Spinal cord (tissue), 10 donors: Measurements from ENCODE around the gene MPC1. TPM values are rescaled to one million over a fixed set of nuclear protein-coding genes. Genes with fewer than 3 reads are reported as not detected.
A peak's percentile ranks its signal among the peaks of the same experiment; 100 is the strongest.

Experiments
- DNase-seq, 6 donors: peaks; one replicate each; pipeline versions ENCODE4 v3.0.0 to v3.0.0-alpha.2; 2013 to 2015; ENCODE audit warnings: low spot score in 6 of 6, low read depth in 4 of 6
- H3K27ac ChIP-seq: one replicate; pipeline ENCODE4 v1.5.1; 2013; ENCODE audit warnings: low read depth, low read length, control low read depth
- H3K27me3 ChIP-seq: one replicate; pipeline ENCODE4 v1.6.1; 2013; ENCODE audit warnings: low read length; ENCODE audit not compliant: control insufficient read depth, insufficient read depth
- H3K36me3 ChIP-seq: one replicate; pipeline ENCODE4 v1.6.1; 2013; ENCODE audit warnings: low read length; ENCODE audit not compliant: control insufficient read depth, insufficient read depth
- H3K4me1 ChIP-seq: one replicate; pipeline ENCODE4 v1.6.1; 2013; ENCODE audit warnings: low read length; ENCODE audit not compliant: control insufficient read depth, insufficient read depth
- H3K4me3 ChIP-seq: one replicate; pipeline ENCODE4 v1.5.1; 2013; ENCODE audit warnings: low read depth, low read length, control low read depth
- H3K9me3 ChIP-seq: one replicate; pipeline ENCODE4 v1.6.1; 2013; ENCODE audit warnings: low read length; ENCODE audit not compliant: control insufficient read depth, insufficient read depth
- WGBS: methylation state at CpG from one replicate; pipeline ENCODE4 v1.1.5; 2013; ENCODE audit warnings: missing lambda C conversion rate; ENCODE audit not compliant: insufficient coverage; 5-methylcytosine and 5-hydroxymethylcytosine counted together
- polyA plus RNA-seq, 2 donors: library from polyadenylated mRNA; unstranded; fragments of 120-200 nt; gene quantifications; one replicate each; pipeline ENCODE4 v1.2.1, GENCODE V29; 2013; ENCODE audit not compliant: insufficient read length in 2 of 2
- total RNA-seq, 2 donors: library from RNA; depleted of rRNA in 1 of 2; stranded (reverse); fragments of 120-200 nt in 1 of 2; fragments of >200 nt in 1 of 2; gene quantifications; one replicate each; pipeline versions ENCODE4 v1.2.3 to v1.2.4, GENCODE V29; 2013 to 2014
- donor health status: healthy.

The MPC1 gene
- total and polyA plus RNA-seq, 4 donors = 74.8 to 150 (median 114) TPM

DNA sequence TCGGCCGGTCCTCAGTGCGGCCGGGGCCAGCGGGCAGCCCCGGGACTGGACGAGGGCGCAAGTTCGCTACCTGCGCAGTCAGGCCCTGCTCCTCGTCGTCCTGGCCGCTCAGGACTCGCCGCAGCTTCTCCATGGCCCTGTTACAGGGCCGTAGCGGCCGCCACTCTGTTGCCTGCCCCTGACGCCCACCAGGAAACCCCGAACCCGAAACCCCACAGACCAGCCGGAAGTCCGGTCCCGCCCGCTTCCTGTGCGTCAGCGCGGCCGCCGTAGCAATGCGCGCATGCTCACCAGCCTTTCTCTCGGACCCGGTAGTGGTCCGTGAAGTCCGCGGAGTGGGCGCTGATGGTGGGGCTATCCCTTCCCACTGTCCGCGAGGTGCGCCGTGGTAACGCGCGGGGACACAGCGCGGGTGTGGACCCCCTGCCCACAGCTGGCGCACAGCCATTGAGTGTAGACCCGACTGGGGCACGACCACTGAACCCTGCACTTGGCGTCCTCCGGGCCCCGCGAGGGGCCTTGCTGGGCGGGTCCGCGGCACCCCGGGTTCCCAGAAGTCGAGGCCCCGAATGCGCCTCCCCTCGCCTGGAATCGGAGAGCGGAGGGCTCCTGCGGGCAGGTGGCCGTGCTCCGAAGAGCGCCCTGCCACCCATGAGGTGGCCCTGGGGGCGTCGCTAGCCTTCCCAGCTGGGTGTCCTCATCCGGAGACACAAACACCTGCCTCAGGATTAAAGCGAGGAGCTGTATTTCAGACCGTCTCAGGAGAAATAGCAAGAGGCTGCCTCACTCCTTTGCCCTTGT, 40.2 kb downstream of the MPC1 start, which contains the start of gene SFT2D1:
SFT2D1 (minus strand) TSS at position 197 of the 801 bp plus-strand sequence; CDS start at position 133, 64 bp downstream.
- H3K27me3 ChIP-seq = no peaks in the 10 kb centered on the region
- H3K9me3 ChIP-seq = no peaks in the 10 kb centered on the region
- peaks cover 5% of the 10 kb centered on the region for H3K36me3 ChIP-seq
- DNase-seq = peak; percentile 70 to 94 (median 80)
- under 1% methylated on average over 73 of the region's 73 CpGs for WGBS
- H3K4me1 ChIP-seq = peaks cover 11% of the 10 kb centered on the region
- peak within 1 kb of the TSS; percentile 90 for H3K27ac ChIP-seq
- peak within 1 kb of the TSS; percentile 98 for H3K4me3 ChIP-seq

DNA sequence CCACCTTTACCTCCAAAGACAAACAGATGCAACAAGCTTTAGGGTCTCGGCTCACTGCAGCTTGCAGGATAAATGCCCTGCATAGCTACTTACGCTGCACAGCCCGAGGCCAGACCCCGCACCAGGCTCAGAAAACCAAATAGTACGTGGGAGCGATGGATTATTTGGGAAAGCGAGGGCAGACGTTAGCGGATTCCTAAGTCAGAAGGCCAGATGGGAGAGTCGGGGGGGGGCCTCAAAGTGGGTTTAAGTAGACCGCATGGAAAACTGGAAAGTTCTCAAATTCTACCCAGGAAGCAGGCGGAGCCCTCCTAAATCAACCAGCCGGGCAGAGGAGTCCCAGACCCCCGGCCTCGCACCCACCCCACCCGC, 40.8 kb downstream of the MPC1 start:
- 0% methylated on average over 14 of the region's 16 CpGs for WGBS
- peak overlapping the region; percentile 98 for H3K4me3 ChIP-seq
- H3K27ac ChIP-seq = peak overlapping the region; percentile 90
- H3K27me3 ChIP-seq = no peaks in the 10 kb centered on the region
- DNase-seq = peak in 1 of 6 donors; percentile 44
- H3K9me3 ChIP-seq = no peaks in the 10 kb centered on the region
- H3K4me1 ChIP-seq = peaks cover 11% of the 10 kb centered on the region
- peaks cover 10% of the 10 kb centered on the region for H3K36me3 ChIP-seq

DNA sequence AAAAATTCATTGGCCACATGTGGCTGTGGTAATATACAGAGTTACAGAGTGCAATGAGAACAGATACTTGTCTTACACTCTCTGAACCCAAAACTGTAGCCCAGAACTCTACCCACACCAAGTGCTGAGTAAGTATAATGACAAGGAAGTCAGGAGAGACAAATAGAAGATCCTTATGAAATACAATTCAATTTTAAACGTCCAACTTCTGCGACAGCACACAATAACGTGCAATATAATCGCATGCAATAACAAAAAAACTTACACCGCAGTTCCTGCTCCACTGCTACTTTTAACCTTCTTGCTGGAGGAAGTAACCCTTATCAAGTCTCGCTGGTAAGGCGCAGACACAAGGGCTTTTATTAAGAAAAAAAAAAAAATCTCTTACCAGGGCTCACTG, 41.3 kb downstream of the MPC1 start:
- peak overlapping the region; percentile 98 for H3K4me3 ChIP-seq
- no peaks in the 10 kb centered on the region for H3K27me3 ChIP-seq
- peaks cover 15% of the 10 kb centered on the region for H3K36me3 ChIP-seq
- peaks cover 11% of the 10 kb centered on the region for H3K4me1 ChIP-seq
- no peaks in the 10 kb centered on the region for H3K9me3 ChIP-seq
- 59% methylated on average over 5 of the region's 7 CpGs for WGBS
- H3K27ac ChIP-seq = no peak overlapping the region
- no peak for DNase-seq

DNA sequence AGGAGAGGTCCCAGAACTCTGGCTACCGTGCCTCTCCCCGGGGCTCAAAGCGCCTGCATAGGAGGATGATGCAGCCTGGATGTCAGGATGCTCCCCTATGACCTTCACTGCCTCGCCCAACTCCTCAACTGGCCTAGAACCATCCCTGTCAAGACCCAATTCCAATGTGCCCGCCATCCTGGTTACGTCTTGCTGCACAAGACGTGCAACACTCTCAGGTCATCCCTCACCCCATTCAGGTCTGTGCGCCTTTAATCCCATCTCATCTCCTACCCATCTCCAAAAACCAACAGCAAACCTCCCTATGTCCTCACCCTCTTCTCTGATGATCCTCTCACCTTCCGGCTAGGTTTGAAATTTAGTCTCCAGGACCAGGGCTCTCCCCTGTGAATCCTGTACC, 43.9 kb downstream of the MPC1 start:
- Histone ChIP-seq H3K4me1 (peaks cover 11% of the 10 kb centered on the region), H3K27me3 (no peaks in the 10 kb centered on the region), H3K27ac (no peak overlapping the region), H3K9me3 (no peaks in the 10 kb centered on the region), H3K4me3 (no peak overlapping the region), H3K36me3 (peaks cover 25% of the 10 kb centered on the region)
- 97% methylated on average over 9 of the region's 9 CpGs for WGBS
- no peak for DNase-seq

DNA sequence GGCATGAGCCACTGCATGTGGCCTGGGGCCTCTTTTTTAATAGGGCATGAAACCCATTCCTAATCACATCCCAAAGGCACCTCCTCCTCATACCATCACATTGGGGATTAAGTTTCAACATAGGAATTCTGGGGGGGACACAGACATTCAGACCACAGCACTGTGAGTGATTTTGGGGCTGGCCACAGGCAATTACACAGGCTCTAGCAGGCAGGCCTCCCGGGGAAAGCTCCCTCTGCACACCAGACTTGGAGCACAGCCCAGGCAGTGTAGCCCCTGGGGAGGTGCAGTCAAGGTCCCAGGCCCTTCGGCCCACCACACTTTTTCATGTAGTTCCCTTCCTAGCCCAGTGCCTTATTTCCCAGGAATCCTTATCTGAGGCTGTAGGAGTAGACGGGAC, 45.9 kb downstream of the MPC1 start:
- Histone ChIP-seq H3K4me1 (peaks cover 13% of the 10 kb centered on the region), H3K27ac (no peak overlapping the region), H3K9me3 (no peaks in the 10 kb centered on the region), H3K27me3 (no peaks in the 10 kb centered on the region), H3K4me3 (no peak overlapping the region), H3K36me3 (peaks cover 32% of the 10 kb centered on the region)
- 94% methylated on average over 2 of the region's 3 CpGs for WGBS
- no peak for DNase-seq

DNA sequence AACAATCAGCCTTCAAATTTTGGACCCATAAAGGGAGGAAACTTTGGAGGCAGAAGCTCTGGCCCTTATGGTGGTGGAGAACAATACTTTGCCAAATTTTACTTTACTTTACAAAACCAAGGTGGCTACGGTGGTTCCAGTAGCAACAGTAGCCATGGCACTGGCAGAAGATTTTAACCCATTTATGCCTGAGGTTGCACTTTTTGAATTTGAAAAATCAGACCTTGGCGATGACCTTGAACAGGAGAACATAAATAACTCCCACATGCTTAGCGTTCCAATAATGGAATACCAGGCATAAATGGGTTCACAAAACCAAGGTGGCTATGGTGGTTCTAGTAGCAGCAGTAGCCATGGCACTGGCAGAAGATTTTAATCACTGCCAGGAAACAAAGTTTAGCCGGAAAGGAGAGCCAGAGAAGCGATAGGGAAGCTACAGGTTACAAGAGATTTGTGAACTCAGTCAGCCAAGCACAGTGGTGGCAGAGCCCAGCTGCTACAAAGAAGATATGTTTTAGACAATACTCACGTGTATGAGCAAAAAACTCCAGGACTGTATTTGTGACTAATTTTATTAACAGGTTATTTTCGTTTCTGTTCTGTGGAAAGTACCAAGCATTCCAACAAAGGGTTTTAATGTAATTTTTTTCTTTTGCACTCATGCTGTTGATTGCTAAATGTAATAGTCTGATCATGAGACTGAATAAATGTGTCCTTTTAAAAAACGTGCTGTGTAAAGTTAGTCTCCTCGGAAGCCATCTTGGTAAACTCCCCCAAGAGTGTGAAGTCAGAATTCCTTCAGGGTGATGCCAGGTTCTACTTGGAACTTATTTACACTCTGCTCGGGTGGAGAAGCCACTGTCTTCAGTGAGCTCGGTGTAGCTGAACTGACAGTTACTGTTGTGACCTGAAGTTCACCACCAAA, 47.1 kb downstream of the MPC1 start:
- Histone ChIP-seq H3K4me3 (no peak overlapping the region), H3K4me1 (peaks cover 8% of the 10 kb centered on the region), H3K9me3 (no peaks in the 10 kb centered on the region), H3K27me3 (no peaks in the 10 kb centered on the region), H3K27ac (no peak overlapping the region), H3K36me3 (peaks cover 32% of the 10 kb centered on the region)
- WGBS = 86% methylated on average over 10 of the region's 11 CpGs
- DNase-seq = no peak

DNA sequence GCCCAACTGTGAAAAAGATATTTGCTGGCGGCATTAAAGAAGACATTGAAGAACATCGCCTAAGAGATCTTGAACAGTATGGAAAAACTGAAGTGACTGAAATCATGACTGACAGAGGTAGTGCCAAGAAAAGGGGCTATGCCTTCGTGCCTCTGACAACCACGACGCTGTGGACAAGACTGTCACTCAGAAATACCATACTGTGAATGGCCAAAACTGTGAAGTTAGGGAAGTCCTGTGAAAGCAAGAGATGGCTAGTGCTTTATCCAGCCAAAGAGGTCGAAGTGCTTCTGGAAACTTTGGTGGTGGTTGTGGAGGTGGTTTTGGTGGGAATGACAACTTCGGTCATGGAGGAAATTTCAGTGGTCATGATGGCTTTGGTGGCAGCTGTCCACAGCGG, 47.9 kb downstream of the MPC1 start:
- DNase-seq = no peak
- Histone ChIP-seq H3K27me3 (no peaks in the 10 kb centered on the region), H3K4me1 (peaks cover 11% of the 10 kb centered on the region), H3K9me3 (no peaks in the 10 kb centered on the region), H3K4me3 (no peak overlapping the region), H3K27ac (no peak overlapping the region), H3K36me3 (peaks cover 32% of the 10 kb centered on the region)
- 94% methylated on average over 7 of the region's 8 CpGs for WGBS

DNA sequence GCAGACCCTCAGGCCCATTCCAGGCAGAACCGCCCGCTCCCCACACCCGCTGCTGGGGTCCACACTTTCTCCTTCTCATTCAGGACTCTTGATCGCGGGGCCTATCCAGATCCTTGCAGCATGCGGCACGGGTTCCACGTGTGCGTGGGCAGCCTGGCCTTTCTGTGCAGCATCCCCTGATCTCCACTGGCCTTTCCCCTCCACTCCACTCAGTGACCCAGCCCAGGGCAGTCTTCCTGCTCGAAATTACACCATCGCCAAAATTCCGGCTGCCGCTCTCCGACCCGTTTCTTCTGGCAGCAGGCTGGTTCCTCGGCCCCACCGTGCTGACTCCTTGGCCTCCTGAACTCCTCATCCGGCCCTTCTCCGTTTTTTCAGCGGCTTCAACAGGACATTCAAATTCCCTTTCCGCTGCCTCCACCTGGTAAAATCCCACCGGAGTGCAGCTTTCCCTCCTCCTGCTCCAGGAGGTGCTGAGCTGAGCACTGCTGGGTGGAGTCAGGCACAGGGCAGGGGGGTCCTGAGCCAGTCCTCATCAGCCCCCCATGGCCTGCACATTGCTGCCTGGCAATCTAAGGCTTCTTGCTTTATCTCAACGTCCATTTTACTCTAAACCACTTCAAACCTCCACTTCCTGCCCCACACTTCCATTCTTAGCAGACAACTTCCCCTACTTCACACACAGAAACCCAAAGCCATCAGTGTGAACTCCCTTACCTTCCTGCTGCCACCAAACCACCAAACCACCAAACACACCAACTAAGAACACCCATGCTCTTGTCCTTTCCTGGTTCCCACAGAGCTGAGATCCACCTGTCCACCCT, 49.4 kb downstream of the MPC1 start:
- no peaks in the 10 kb centered on the region for H3K9me3 ChIP-seq
- H3K27me3 ChIP-seq = no peaks in the 10 kb centered on the region
- H3K27ac ChIP-seq = no peak overlapping the region
- 92% methylated on average over 23 of the region's 23 CpGs for WGBS
- no peak overlapping the region for H3K4me3 ChIP-seq
- peaks cover 32% of the 10 kb centered on the region for H3K36me3 ChIP-seq
- DNase-seq = no peak
- H3K4me1 ChIP-seq = peaks cover 11% of the 10 kb centered on the region
